Stomach (tissue), 9 donors: ENCODE measurements around the gene VASH2. TPM values are rescaled to one million over a fixed set of nuclear protein-coding genes. Genes with fewer than 3 reads are reported as not detected.

Experiments used
- DNase-seq, 2 donors: peaks; one replicate each; pipeline versions ENCODE4 v3.0.0 to v3.0.0-alpha.2; 2013 to 2019
- H3K27ac ChIP-seq, 5 donors: fragments of 200-600 bp in 4 of 5; sonication (generic) in 4 of 5; one replicate each; pipeline ENCODE4 v1.5.1; 2013 to 2019; ENCODE audit warnings: mild to moderate bottlenecking in 1 of 5, moderate library complexity in 1 of 5
- H3K27me3 ChIP-seq, 3 donors: fragments of 200-600 bp; sonication (generic); one replicate each; pipeline ENCODE4 v1.5.1; 2017 to 2019; ENCODE audit warnings: mixed run types in 1 of 3
- H3K36me3 ChIP-seq, 4 donors: fragments of 200-600 bp; sonication (generic); 1 replicate in 3 of 4; 2 replicates in 1 of 4; pipeline ENCODE4 v1.5.1; 2016 to 2019
- H3K4me1 ChIP-seq, 4 donors: fragments of 200-600 bp; sonication (generic); one replicate each; pipeline ENCODE4 v1.5.1; 2016 to 2019
- H3K4me3 ChIP-seq, 4 donors: fragments of 200-600 bp; sonication (generic) in 3 of 4; one replicate each; pipeline ENCODE4 v1.5.1; 2016 to 2019; ENCODE audit warnings: mild to moderate bottlenecking in 1 of 4
- H3K9me3 ChIP-seq, 4 donors: fragments of 200-600 bp; sonication (generic); one replicate each; pipeline ENCODE4 v1.5.1; 2016 to 2019
- EP300 ChIP-seq: sonication (generic); formaldehyde crosslinking; IDR thresholded peaks from one replicate; pipeline ENCODE4 v1.6.1; 2017; ENCODE audit warnings: antibody characterized with exemption
- POLR2A ChIP-seq, 4 donors: fragments of 450-650 bp; IDR thresholded peaks; one replicate each; pipeline ENCODE4 v1.6.1; 2016; ENCODE audit warnings: antibody characterized with exemption in 4 of 4, control low read depth in 2 of 4, mild to moderate bottlenecking in 1 of 4, moderate library complexity in 1 of 4
- POLR2AphosphoS5 ChIP-seq, 3 donors: sonication (generic); formaldehyde crosslinking; IDR thresholded peaks; one replicate each; pipeline ENCODE4 v1.6.1; 2016; ENCODE audit warnings: antibody characterized with exemption in 3 of 3
- WGBS, 5 donors: extraction: QIAGEN DNeasy Blood & Tissue Kit in 3 of 5; methylation state at CpG; one replicate each; pipeline versions ENCODE4 v1.1.5 to v1.1.7; 2013 to 2018; 5-methylcytosine and 5-hydroxymethylcytosine counted together
- intact Hi-C: fragments of 100-400 bp; cut with DNase I; formaldehyde crosslinking; loops from one replicate; pipeline ENCODE4 v1.15.1; 2023; ENCODE audit warnings: low total_unique reads
- polyA plus RNA-seq, 3 donors: library from polyadenylated mRNA; stranded (reverse); fragments of 200-250 nt; gene quantifications; one replicate each; pipeline ENCODE4 v1.2.3, GENCODE V29; 2013
- total RNA-seq, 5 donors: library from RNA; depleted of rRNA; stranded (reverse); fragments of >200 nt; gene quantifications; one replicate each; pipeline versions ENCODE4 v1.1.0 to v1.2.3, GENCODE V29; 2014 to 2016
- TF ChIP-seq, protein P1 (sequence below), 7 experiments: fragments of 450-650 bp in 4 of 7; fragments of 200-600 bp in 3 of 7; sonication (generic) in 3 of 7; IDR thresholded peaks; one replicate each; pipeline ENCODE4 v1.5.1; 2016 to 2019; ENCODE audit warnings: antibody characterized with exemption in 7 of 7, control low read depth in 2 of 7, mild to moderate bottlenecking in 1 of 7
- donor health status: healthy with polysubstance abuse.
- donor health status: Bipolar disorder and iron deficiency.
- donor health status: healthy.

Gene VASH2
- total and polyA plus RNA-seq, 8 donors, result 0.13 to 10.3 (median 0.93) TPM; not detected in 4

DNA sequence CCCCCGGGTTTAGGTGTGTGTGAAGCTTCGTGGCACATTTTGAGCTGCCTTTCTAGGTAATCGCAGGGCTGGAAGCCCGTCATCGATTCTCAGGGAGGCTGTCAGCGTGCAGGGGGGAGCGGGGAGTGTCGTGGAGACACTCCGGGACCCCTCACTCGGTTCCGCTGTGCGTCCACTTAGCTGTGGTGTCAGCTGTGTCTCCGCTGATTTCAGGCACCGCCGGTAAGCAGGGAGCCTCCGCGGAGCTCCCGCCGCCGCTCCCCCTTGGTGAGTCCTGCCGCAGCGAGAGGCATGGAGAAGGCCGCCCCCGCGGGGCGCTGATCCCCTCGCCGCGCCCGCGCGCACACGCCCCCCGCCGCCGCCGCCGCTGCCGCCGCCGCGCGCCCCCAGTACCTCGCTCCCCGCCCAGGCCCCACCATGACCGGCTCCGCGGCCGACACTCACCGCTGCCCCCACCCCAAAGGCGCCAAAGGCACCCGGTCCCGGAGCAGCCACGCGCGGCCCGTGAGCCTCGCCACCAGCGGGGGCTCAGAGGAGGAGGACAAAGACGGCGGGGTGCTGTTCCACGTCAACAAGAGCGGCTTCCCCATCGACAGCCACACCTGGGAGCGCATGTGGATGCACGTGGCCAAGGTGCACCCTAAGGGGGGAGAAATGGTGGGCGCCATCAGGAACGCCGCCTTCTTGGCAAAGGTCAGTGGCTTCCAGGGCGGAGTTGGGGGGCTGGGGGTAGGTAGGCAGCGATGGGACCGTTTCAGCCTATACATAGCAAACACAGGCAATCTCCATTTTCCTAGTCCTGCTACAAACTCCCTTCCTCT is 995 bp downstream of the VASH2 start:
- H3K4me3 ChIP-seq, result peak overlapping the region; percentile 58 to 80 (median 66)
- H3K27me3 ChIP-seq, result peaks cover 0 to 31% (median 14%) of the 10 kb centered on the region in 3 donors
- WGBS, 5 donors, result 5 to 9% (median 5%) methylated on average over 16 to 72 of the region's 72 CpGs
- intact Hi-C loops, result no loop called here
- H3K36me3 ChIP-seq, result no peaks in the 10 kb centered on the region
- no peaks in the 10 kb centered on the region for H3K9me3 ChIP-seq
- H3K4me1 ChIP-seq, result peaks cover 15 to 28% (median 19%) of the 10 kb centered on the region in 4 donors
- peak overlapping the region in 1 of 5 donors; percentile 58 for H3K27ac ChIP-seq
- peak in 1 of 2 donors; percentile 46 for DNase-seq
- TF ChIP-seq, protein P1, sequence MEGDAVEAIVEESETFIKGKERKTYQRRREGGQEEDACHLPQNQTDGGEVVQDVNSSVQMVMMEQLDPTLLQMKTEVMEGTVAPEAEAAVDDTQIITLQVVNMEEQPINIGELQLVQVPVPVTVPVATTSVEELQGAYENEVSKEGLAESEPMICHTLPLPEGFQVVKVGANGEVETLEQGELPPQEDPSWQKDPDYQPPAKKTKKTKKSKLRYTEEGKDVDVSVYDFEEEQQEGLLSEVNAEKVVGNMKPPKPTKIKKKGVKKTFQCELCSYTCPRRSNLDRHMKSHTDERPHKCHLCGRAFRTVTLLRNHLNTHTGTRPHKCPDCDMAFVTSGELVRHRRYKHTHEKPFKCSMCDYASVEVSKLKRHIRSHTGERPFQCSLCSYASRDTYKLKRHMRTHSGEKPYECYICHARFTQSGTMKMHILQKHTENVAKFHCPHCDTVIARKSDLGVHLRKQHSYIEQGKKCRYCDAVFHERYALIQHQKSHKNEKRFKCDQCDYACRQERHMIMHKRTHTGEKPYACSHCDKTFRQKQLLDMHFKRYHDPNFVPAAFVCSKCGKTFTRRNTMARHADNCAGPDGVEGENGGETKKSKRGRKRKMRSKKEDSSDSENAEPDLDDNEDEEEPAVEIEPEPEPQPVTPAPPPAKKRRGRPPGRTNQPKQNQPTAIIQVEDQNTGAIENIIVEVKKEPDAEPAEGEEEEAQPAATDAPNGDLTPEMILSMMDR (IDR thresholded peaks at IDR 0.05), result no peak
- TF ChIP-seq POLR2AphosphoS5 (IDR thresholded peaks at IDR 0.05) (no peak), POLR2A (IDR thresholded peaks at IDR 0.05) (no peak), EP300 (no peak)

DNA sequence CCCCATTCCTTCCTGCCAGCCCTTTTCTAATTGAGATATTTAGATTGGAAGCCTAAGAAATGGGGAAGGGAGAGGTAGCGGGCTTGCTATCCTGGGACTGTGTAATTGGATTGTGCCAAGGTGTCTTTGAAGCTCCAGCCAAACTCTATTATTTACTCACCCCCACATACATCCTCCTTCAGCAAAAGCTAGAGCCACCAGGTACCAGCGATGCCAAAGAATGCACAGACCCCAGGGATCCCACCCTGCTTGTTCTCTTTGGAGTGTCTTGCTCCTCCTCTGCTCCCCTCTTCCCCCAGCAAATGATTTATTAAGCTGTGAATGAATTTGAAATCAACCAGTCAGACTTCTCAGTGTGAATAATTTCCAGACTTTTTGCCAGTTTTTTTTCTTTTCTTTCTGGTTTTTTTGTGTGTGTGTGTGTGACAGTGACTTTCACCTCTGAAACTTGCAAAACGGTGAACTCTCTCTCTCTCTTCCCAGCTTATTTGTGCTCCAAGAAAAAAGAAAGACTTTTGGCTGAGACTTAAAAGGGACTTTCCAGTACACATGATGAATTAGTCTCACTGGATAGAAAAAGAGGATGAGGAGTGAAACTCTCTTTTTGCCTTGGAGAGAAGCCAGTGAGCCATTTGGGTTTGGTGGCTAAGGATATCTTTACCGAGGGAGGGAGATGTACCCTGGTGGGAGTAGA is 1.8 kb downstream of the VASH2 start:
- intact Hi-C loops, result no loop called here
- no peaks in the 10 kb centered on the region for H3K9me3 ChIP-seq
- peak overlapping the region in 2 of 4 donors; percentile 73 to 80 for H3K4me3 ChIP-seq
- DNase-seq, result peak in 1 of 2 donors; percentile 39
- WGBS, 5 donors, result 54 to 68% (median 60%) methylated on average over 4 of the region's 4 CpGs
- no peaks in the 10 kb centered on the region for H3K36me3 ChIP-seq
- H3K27me3 ChIP-seq, result peaks cover 0 to 31% (median 14%) of the 10 kb centered on the region in 3 donors
- H3K27ac ChIP-seq, result no peak overlapping the region
- TF ChIP-seq EP300 (no peak), POLR2A (IDR thresholded peaks at IDR 0.05) (no peak), POLR2AphosphoS5 (IDR thresholded peaks at IDR 0.05) (no peak)
- TF ChIP-seq, protein P1 (IDR thresholded peaks at IDR 0.05), result no peak
- H3K4me1 ChIP-seq, result peaks cover 15 to 28% (median 19%) of the 10 kb centered on the region in 4 donors

- intact Hi-C loops, result no loop called here
- DNase-seq, result peak in 1 of 2 donors; percentile 26
- Histone ChIP-seq H3K36me3 (no peaks in the 10 kb centered on the region), H3K27ac (no peak overlapping the region), H3K4me1 (peaks cover 15 to 28% (median 19%) of the 10 kb centered on the region in 4 donors), H3K4me3 (no peak overlapping the region), H3K9me3 (no peaks in the 10 kb centered on the region), H3K27me3 (peaks cover 0 to 31% (median 14%) of the 10 kb centered on the region in 3 donors)
- TF ChIP-seq, protein P1 (IDR thresholded peaks at IDR 0.05), result no peak
- TF ChIP-seq POLR2A (IDR thresholded peaks at IDR 0.05), result no peak
- no peak for TF ChIP-seq EP300
- no peak for TF ChIP-seq POLR2AphosphoS5 (IDR thresholded peaks at IDR 0.05)
- WGBS, 5 donors, result 72 to 83% (median 80%) methylated on average over 8 of the region's 8 CpGs
Observed at GRCh38 chr1:212952641-212952976, 2.3 kb downstream of the VASH2 start.

DNA sequence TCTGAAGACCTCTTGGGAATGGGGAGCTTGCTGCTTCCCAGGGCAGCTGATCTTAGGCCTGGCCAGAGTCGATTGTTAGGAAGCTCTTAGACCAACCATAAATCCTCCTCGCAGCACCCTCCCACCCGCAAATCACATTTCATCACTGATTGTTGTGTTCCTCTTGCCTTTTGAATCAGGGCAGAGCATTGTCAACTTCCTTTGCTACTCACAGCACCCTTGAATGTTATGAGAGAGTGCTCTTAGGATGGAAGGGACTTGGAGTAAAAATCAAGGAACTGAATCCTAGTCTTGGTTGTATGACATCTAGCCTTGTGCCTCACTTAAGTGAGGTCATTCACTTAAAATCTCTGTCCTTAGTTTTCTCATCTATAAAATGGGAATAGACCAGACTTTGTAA is 3.0 kb downstream of the VASH2 start:
- 74 to 88% (median 84%) methylated on average over 3 of the region's 3 CpGs for WGBS, 5 donors
- Histone ChIP-seq H3K36me3 (no peaks in the 10 kb centered on the region), H3K27ac (no peak overlapping the region), H3K27me3 (peaks cover 0 to 31% (median 14%) of the 10 kb centered on the region in 3 donors), H3K9me3 (no peaks in the 10 kb centered on the region), H3K4me3 (no peak overlapping the region), H3K4me1 (peaks cover 15 to 28% (median 19%) of the 10 kb centered on the region in 4 donors)
- no peak for DNase-seq
- TF ChIP-seq POLR2A (IDR thresholded peaks at IDR 0.05), result no peak
- TF ChIP-seq, protein P1 (IDR thresholded peaks at IDR 0.05), result no peak
- TF ChIP-seq POLR2AphosphoS5 (IDR thresholded peaks at IDR 0.05), result no peak
- no peak for TF ChIP-seq EP300
- intact Hi-C loops, result no loop called here
